ENCODE measurements around the gene RSAD2. TPM values are rescaled to one million over a fixed set of nuclear protein-coding genes. Genes with fewer than 3 reads are reported as not detected.
"Not testable (repeated sequence)": the region's sequence is repeated elsewhere in the genome, so short reads cannot be mapped to it uniquely, and the experiment has no call there.

Gene RSAD2
- total and polyA plus RNA-seq, 2 donors from 2014 or later = 4.3 to 4.5 TPM

GRCh38 chr2:6934758-6935651 lies 57.4 kb downstream of the RSAD2 start:
- no peak for TF ChIP-seq CTCF (IDR thresholded peaks at IDR 0.05; ENCODE audit: borderline replicate concordance, extremely low read depth, insufficient read depth)
- no peak overlapping the region for H3K4me3 ChIP-seq (ENCODE audit: low read length in 3 of 3)
- H3K9me3 ChIP-seq (ENCODE audit: control insufficient read depth in 2 of 3, insufficient read depth in 1 of 3, low read length in 3 of 3) = no peaks in the 10 kb centered on the region
- H3K9ac ChIP-seq (ENCODE audit: low read length in 3 of 3) = no peak overlapping the region
- H3K27me3 ChIP-seq (ENCODE audit: control insufficient read depth, insufficient read depth, low read length) = no peaks in the 10 kb centered on the region
- no peaks in the 10 kb centered on the region for H3K36me3 ChIP-seq (ENCODE audit: control insufficient read depth in 2 of 3, insufficient read depth in 3 of 3, low read length in 3 of 3)
- H3K27ac ChIP-seq (ENCODE audit: low read depth in 2 of 2, low read length in 2 of 2) = no peak overlapping the region
- intact Hi-C loops (cut with DNase I) = no loop called here
- H3K4me1 ChIP-seq (ENCODE audit: control insufficient read depth in 2 of 3, insufficient read depth in 2 of 3, low read depth in 1 of 3, low read length in 3 of 3) = no peaks in the 10 kb centered on the region
- DNase-seq = no peak
- FAIRE-seq = no peak

GRCh38 chr2:6935652-6936020 lies 58.1 kb downstream of the RSAD2 start:
- H3K27ac ChIP-seq (ENCODE audit: low read depth in 2 of 2, low read length in 2 of 2); H3K36me3 ChIP-seq (ENCODE audit: control insufficient read depth in 2 of 3, insufficient read depth in 3 of 3, low read length in 3 of 3); intact Hi-C loops (cut with DNase I); H3K4me3 ChIP-seq (ENCODE audit: low read length in 3 of 3); FAIRE-seq; H3K9me3 ChIP-seq (ENCODE audit: control insufficient read depth in 2 of 3, insufficient read depth in 1 of 3, low read length in 3 of 3); H3K9ac ChIP-seq (ENCODE audit: low read length in 3 of 3); H3K27me3 ChIP-seq (ENCODE audit: control insufficient read depth, insufficient read depth, low read length); H3K4me1 ChIP-seq (ENCODE audit: control insufficient read depth in 2 of 3, insufficient read depth in 2 of 3, low read depth in 1 of 3, low read length in 3 of 3): not testable (repeated sequence)
- peak in 1 of 5 donors; percentile 7 for DNase-seq

GRCh38 chr2:6937157-6937556 lies 59.6 kb downstream of the RSAD2 start:
- Histone ChIP-seq H3K9me3 (ENCODE audit: control insufficient read depth in 2 of 3, insufficient read depth in 1 of 3, low read length in 3 of 3) (no peaks in the 10 kb centered on the region), H3K27ac (ENCODE audit: low read depth in 2 of 2, low read length in 2 of 2) (no peak overlapping the region), H3K9ac (ENCODE audit: low read length in 3 of 3) (no peak overlapping the region), H3K36me3 (ENCODE audit: control insufficient read depth in 2 of 3, insufficient read depth in 3 of 3, low read length in 3 of 3) (peaks cover 0 to 4% (median 3%) of the 10 kb centered on the region in 3 donors), H3K27me3 (ENCODE audit: control insufficient read depth, insufficient read depth, low read length) (no peaks in the 10 kb centered on the region), H3K4me3 (ENCODE audit: low read length in 3 of 3) (no peak overlapping the region), H3K4me1 (ENCODE audit: control insufficient read depth in 2 of 3, insufficient read depth in 2 of 3, low read depth in 1 of 3, low read length in 3 of 3) (no peaks in the 10 kb centered on the region)
- FAIRE-seq (no peak), DNase-seq (no peak)
- intact Hi-C loops (cut with DNase I) = no loop called here
- TF ChIP-seq CTCF (IDR thresholded peaks at IDR 0.05; ENCODE audit: borderline replicate concordance, extremely low read depth, insufficient read depth) = no peak

- FAIRE-seq = no peak
- TF ChIP-seq CTCF (IDR thresholded peaks at IDR 0.05; ENCODE audit: borderline replicate concordance, extremely low read depth, insufficient read depth) = no peak
- no peaks in the 10 kb centered on the region for H3K27me3 ChIP-seq (ENCODE audit: control insufficient read depth, insufficient read depth, low read length)
- H3K36me3 ChIP-seq (ENCODE audit: control insufficient read depth in 2 of 3, insufficient read depth in 3 of 3, low read length in 3 of 3) = peaks cover 0 to 6% (median 3%) of the 10 kb centered on the region in 3 donors
- no peak overlapping the region for H3K27ac ChIP-seq (ENCODE audit: low read depth in 2 of 2, low read length in 2 of 2)
- no peak overlapping the region for H3K9ac ChIP-seq (ENCODE audit: low read length in 3 of 3)
- no peak for DNase-seq
- H3K9me3 ChIP-seq (ENCODE audit: control insufficient read depth in 2 of 3, insufficient read depth in 1 of 3, low read length in 3 of 3) = no peaks in the 10 kb centered on the region
- no peaks in the 10 kb centered on the region for H3K4me1 ChIP-seq (ENCODE audit: control insufficient read depth in 2 of 3, insufficient read depth in 2 of 3, low read depth in 1 of 3, low read length in 3 of 3)
- intact Hi-C loops (cut with DNase I) = no loop called here
- H3K4me3 ChIP-seq (ENCODE audit: low read length in 3 of 3) = no peak overlapping the region
Observed at GRCh38 chr2:6937582-6937981, 60.0 kb downstream of the RSAD2 start.

Data from kidney (tissue), 14 donors.